Astrocyte (in vitro differentiated cells and primary cell): ENCODE measurements around the gene TMEM37. TPM values are rescaled to one million over a fixed set of nuclear protein-coding genes. Genes with fewer than 3 reads are reported as not detected.

ENCODE experiments used
- DNase-seq: peaks from one replicate; pipeline ENCODE4 v3.0.0-alpha.2; 2010; ENCODE audit warnings: low read depth
- FAIRE-seq: peaks from 2 replicates; lab custom pipeline; 2011; peaks lifted over from hg19 to GRCh38; lab: Jason Lieb, UNC
- H2AFZ ChIP-seq: 2 replicates; pipeline ENCODE4 v1.6.0; 2012; ENCODE audit warnings: low read depth, low read length, inconsistent platforms
- H3K27ac ChIP-seq: 2 replicates; pipeline ENCODE4 v1.5.1; 2011; ENCODE audit warnings: low read depth, low read length, inconsistent platforms
- H3K27me3 ChIP-seq: 2 replicates; pipeline ENCODE4 v1.6.0; 2011; ENCODE audit warnings: low read length, inconsistent platforms; ENCODE audit not compliant: insufficient read depth
- H3K36me3 ChIP-seq: 2 replicates; pipeline ENCODE4 v1.5.1; 2011; ENCODE audit warnings: low read length, inconsistent platforms; ENCODE audit not compliant: insufficient read depth
- H3K4me1 ChIP-seq: 2 replicates; pipeline ENCODE4 v1.5.1; 2011; ENCODE audit warnings: low read length, inconsistent platforms; ENCODE audit not compliant: insufficient read depth
- H3K4me2 ChIP-seq: 2 replicates; pipeline ENCODE4 v1.6.0; 2012; ENCODE audit warnings: low read length, inconsistent platforms
- H3K4me3 ChIP-seq: 2 replicates; pipeline ENCODE4 v1.5.1; 2011; ENCODE audit warnings: low read depth, mild to moderate bottlenecking, low read length, inconsistent platforms; ENCODE audit not compliant: insufficient read depth
- H3K79me2 ChIP-seq: 2 replicates; pipeline ENCODE4 v1.6.0; 2012; ENCODE audit warnings: mild to moderate bottlenecking, low read length, inconsistent platforms; ENCODE audit not compliant: insufficient read depth
- H3K9ac ChIP-seq: 2 replicates; pipeline ENCODE4 v1.6.0; 2012; ENCODE audit warnings: mild to moderate bottlenecking, low read length, inconsistent platforms
- H3K9me3 ChIP-seq: 2 replicates; pipeline ENCODE4 v1.5.1; 2012; ENCODE audit warnings: low read depth, mild to moderate bottlenecking, low read length, inconsistent platforms; ENCODE audit not compliant: insufficient read depth
- H4K20me1 ChIP-seq: 2 replicates; pipeline ENCODE4 v1.6.0; 2012; ENCODE audit warnings: low read length, inconsistent platforms; ENCODE audit not compliant: insufficient read depth
- H3K27ac Mint-ChIP-seq: one replicate; pipeline ENCODE4 v1.8.0; 2021; ENCODE audit warnings: mild to moderate bottlenecking, mixed read lengths; ENCODE audit not compliant: unreplicated experiment
- H3K27me3 Mint-ChIP-seq: one replicate; pipeline ENCODE4 v1.8.0; 2021; ENCODE audit warnings: low read depth, mixed read lengths; ENCODE audit not compliant: unreplicated experiment
- H3K36me3 Mint-ChIP-seq: one replicate; pipeline ENCODE4 v1.8.0; 2021; ENCODE audit warnings: low read depth, mixed read lengths; ENCODE audit not compliant: unreplicated experiment
- H3K4me1 Mint-ChIP-seq: one replicate; pipeline ENCODE4 v1.8.0; 2021; ENCODE audit warnings: low read depth, mixed read lengths; ENCODE audit not compliant: unreplicated experiment
- H3K4me3 Mint-ChIP-seq: one replicate; pipeline ENCODE4 v1.8.0; 2021; ENCODE audit warnings: mild to moderate bottlenecking, moderate library complexity, mixed read lengths; ENCODE audit not compliant: unreplicated experiment
- H3K9me3 Mint-ChIP-seq: one replicate; pipeline ENCODE4 v1.8.0; 2021; ENCODE audit warnings: mild to moderate bottlenecking, mixed read lengths; ENCODE audit not compliant: unreplicated experiment
- EZH2 ChIP-seq: IDR thresholded peaks from 2 replicates; pipeline ENCODE4 v1.6.1; 2012; ENCODE audit warnings: mild to moderate bottlenecking, low read length, inconsistent platforms; ENCODE audit not compliant: insufficient read depth
- total RNA-seq: library from RNA; stranded (reverse); gene quantifications from 2 replicates; pipeline ENCODE4 v1.2.1, GENCODE V29; 2021
- TF ChIP-seq, protein P1 (sequence below): IDR thresholded peaks from 2 replicates; pipeline ENCODE4 v1.5.1; 2011; ENCODE audit warnings: low read depth, mild to moderate bottlenecking, inconsistent platforms, low read length, moderate library complexity; ENCODE audit not compliant: insufficient read depth

Gene TMEM37
- total RNA-seq, 1 donor from 2014 or later, result 1.6 TPM

DNA sequence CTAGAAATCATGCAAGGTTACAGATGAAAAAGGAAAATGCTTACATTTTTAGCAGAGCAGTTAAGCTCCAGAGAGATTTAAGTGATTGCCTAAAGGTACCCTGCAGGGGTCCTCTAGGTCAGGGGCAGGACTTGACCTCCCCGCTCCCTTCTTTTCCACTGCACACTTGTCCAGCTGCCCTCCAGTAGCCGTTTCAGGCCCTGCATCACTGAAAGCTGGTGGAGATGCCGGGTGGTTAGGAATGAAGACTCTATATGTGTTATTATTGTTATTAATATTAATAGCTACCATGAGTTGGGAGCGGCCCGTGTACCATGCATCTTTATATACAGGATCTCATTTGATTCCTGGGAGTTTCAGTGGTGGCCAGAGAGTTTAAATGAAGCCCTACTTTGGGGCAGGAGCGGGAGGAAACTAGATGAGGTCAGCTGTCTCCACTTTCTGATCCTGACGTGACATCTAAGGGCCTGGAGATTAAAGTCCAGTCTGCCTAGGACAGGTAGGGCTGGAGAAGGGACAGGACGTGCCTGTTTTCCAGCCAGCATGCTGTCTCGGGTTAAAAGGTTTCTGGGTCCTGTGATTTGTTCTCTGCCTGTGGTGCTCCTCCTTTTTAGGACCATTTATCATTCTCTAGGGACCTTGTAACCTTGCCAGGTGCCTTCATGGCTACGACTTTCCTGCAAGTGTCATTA, 2.1 kb downstream of the TMEM37 start:
- Mint-ChIP-seq H3K27me3 (peaks cover 52% of the 10 kb centered on the region), H3K36me3 (peaks cover 4% of the 10 kb centered on the region), H3K4me3 (no peak overlapping the region), H3K4me1 (peaks cover 1% of the 10 kb centered on the region), H3K27ac (no peak overlapping the region), H3K9me3 (peaks cover 8% of the 10 kb centered on the region)
- peaks cover 13% of the 10 kb centered on the region for H3K4me1 ChIP-seq
- H3K9ac ChIP-seq, result no peak overlapping the region
- H3K36me3 ChIP-seq, result no peaks in the 10 kb centered on the region
- H3K4me3 ChIP-seq, result no peak overlapping the region
- no peak overlapping the region for H2AFZ ChIP-seq
- no peaks in the 10 kb centered on the region for H3K79me2 ChIP-seq
- H4K20me1 ChIP-seq, result peaks cover 7% of the 10 kb centered on the region
- no peak for DNase-seq
- no peaks in the 10 kb centered on the region for H3K9me3 ChIP-seq
- TF ChIP-seq, protein P1, sequence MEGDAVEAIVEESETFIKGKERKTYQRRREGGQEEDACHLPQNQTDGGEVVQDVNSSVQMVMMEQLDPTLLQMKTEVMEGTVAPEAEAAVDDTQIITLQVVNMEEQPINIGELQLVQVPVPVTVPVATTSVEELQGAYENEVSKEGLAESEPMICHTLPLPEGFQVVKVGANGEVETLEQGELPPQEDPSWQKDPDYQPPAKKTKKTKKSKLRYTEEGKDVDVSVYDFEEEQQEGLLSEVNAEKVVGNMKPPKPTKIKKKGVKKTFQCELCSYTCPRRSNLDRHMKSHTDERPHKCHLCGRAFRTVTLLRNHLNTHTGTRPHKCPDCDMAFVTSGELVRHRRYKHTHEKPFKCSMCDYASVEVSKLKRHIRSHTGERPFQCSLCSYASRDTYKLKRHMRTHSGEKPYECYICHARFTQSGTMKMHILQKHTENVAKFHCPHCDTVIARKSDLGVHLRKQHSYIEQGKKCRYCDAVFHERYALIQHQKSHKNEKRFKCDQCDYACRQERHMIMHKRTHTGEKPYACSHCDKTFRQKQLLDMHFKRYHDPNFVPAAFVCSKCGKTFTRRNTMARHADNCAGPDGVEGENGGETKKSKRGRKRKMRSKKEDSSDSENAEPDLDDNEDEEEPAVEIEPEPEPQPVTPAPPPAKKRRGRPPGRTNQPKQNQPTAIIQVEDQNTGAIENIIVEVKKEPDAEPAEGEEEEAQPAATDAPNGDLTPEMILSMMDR, result no peak
- TF ChIP-seq EZH2, result no peak
- no peak for FAIRE-seq
- H3K27ac ChIP-seq, result no peak overlapping the region
- H3K27me3 ChIP-seq, result peaks cover 2% of the 10 kb centered on the region
- H3K4me2 ChIP-seq, result no peak overlapping the region

DNA sequence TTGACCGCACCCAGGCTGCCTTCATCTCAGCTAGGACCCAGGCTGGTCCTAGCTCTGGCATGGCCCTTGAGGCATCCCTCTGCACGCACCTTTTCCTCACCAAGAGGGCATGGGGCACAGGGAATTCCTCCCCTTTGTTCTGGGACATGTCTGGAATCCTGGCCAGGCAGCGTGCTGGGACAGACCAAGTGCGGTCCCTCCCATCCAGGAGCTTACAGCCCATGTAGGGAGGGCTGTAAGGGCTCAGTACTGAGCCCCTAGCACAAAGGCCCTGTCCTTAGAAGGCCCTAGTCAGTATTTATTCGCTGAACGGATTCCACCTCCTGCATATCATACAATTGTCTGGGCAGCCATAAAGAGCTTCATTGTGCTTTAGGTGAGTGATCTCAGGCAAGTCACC, 3.0 kb downstream of the TMEM37 start:
- H3K4me1 ChIP-seq, result peaks cover 13% of the 10 kb centered on the region
- DNase-seq (no peak), FAIRE-seq (no peak)
- TF ChIP-seq EZH2, result no peak
- TF ChIP-seq, protein P1, result no peak
- peaks cover 4% of the 10 kb centered on the region for H3K27me3 ChIP-seq
- H3K36me3 Mint-ChIP-seq, result peaks cover 4% of the 10 kb centered on the region
- no peaks in the 10 kb centered on the region for H3K9me3 ChIP-seq
- no peak overlapping the region for H3K27ac Mint-ChIP-seq
- no peak overlapping the region for H3K9ac ChIP-seq
- H3K36me3 ChIP-seq, result no peaks in the 10 kb centered on the region
- no peak overlapping the region for H3K27ac ChIP-seq
- peaks cover 1% of the 10 kb centered on the region for H3K4me1 Mint-ChIP-seq
- peaks cover 7% of the 10 kb centered on the region for H4K20me1 ChIP-seq
- no peak overlapping the region for H3K4me2 ChIP-seq
- peaks cover 8% of the 10 kb centered on the region for H3K9me3 Mint-ChIP-seq
- H3K27me3 Mint-ChIP-seq, result peaks cover 54% of the 10 kb centered on the region
- H2AFZ ChIP-seq, result no peak overlapping the region
- no peak overlapping the region for H3K4me3 ChIP-seq
- H3K4me3 Mint-ChIP-seq, result no peak overlapping the region
- no peaks in the 10 kb centered on the region for H3K79me2 ChIP-seq
